Mucosa of gallbladder (tissue), 1 donor: Measurements from ENCODE around the gene LAMA1. TPM values are rescaled to one million over a fixed set of nuclear protein-coding genes. Genes with fewer than 3 reads are reported as not detected.
"Not testable (repeated sequence)": the region's sequence is repeated elsewhere in the genome, so short reads cannot be mapped to it uniquely, and the experiment has no call there.

ENCODE experiments used
- DNase-seq: peaks from one replicate; pipeline ENCODE4 v3.0.0-alpha.2; 2020; ENCODE audit warnings: low spot score
- total RNA-seq: library from RNA; stranded (reverse); gene quantifications from one replicate; pipeline ENCODE4 v1.2.1, GENCODE V29; 2021
- donor health status: DM: no; HTN: no; CAD: no.

LAMA1 gene
- 0.49 TPM for total RNA-seq

- no peak for DNase-seq
Measured at GRCh38 chr18:7117390-7118355, at the start of gene LAMA1. TSS of gene LAMA1 (minus strand) at chr18:7117797. CDS start at chr18:7117720, 77 bp downstream.

GRCh38 chr18:7165846-7166393 is 48.3 kb upstream of the LAMA1 start:
- no peak for DNase-seq

GRCh38 chr18:7164323-7165004 is 46.9 kb upstream of the LAMA1 start:
- DNase-seq: no peak

GRCh38 chr18:7158216-7158615 is 40.6 kb upstream of the LAMA1 start:
- no peak for DNase-seq

GRCh38 chr18:7157760-7158159 is 40.2 kb upstream of the LAMA1 start:
- DNase-seq: no peak

GRCh38 chr18:7155887-7156286 is 38.3 kb upstream of the LAMA1 start:
- DNase-seq: no peak

GRCh38 chr18:7155092-7155491 is 37.5 kb upstream of the LAMA1 start:
- no peak for DNase-seq

- no peak for DNase-seq
Measured at GRCh38 chr18:7152440-7152839, 34.8 kb upstream of the LAMA1 start.

GRCh38 chr18:7147399-7147798 is 29.8 kb upstream of the LAMA1 start:
- no peak for DNase-seq

- no peak for DNase-seq
Measured at GRCh38 chr18:7146067-7146466, 28.5 kb upstream of the LAMA1 start.

GRCh38 chr18:7144921-7145320 is 27.3 kb upstream of the LAMA1 start:
- DNase-seq: not testable (repeated sequence)

- no peak for DNase-seq
Measured at GRCh38 chr18:7141287-7141686, 23.7 kb upstream of the LAMA1 start.

- DNase-seq: no peak
Measured at GRCh38 chr18:7139409-7139808, 21.8 kb upstream of the LAMA1 start.

GRCh38 chr18:7133181-7133580 is 15.6 kb upstream of the LAMA1 start:
- DNase-seq: no peak

GRCh38 chr18:7132356-7133150 is 15.0 kb upstream of the LAMA1 start:
- no peak for DNase-seq

- no peak for DNase-seq
Measured at GRCh38 chr18:7122376-7122775, 4.8 kb upstream of the LAMA1 start.

GRCh38 chr18:7116792-7117389 is 706 bp downstream of the LAMA1 start:
- DNase-seq: no peak

GRCh38 chr18:7116001-7116730 is 1.4 kb downstream of the LAMA1 start:
- no peak for DNase-seq

- DNase-seq: no peak
Measured at GRCh38 chr18:7112936-7113335, 4.7 kb downstream of the LAMA1 start.

GRCh38 chr18:7111134-7111533 is 6.5 kb downstream of the LAMA1 start:
- DNase-seq: no peak

GRCh38 chr18:7105943-7106342 is 11.7 kb downstream of the LAMA1 start:
- no peak for DNase-seq
